Endodermal cell (in vitro differentiated cells): Measurements from ENCODE around the gene DAGLA. TPM values are rescaled to one million over a fixed set of nuclear protein-coding genes. Genes with fewer than 3 reads are reported as not detected.

ENCODE experiments used
- DNase-seq: peaks from one replicate; pipeline ENCODE4 v3.0.0-alpha.2; 2017
- H3K27ac ChIP-seq: 2 replicates; pipeline ENCODE4 v1.5.1; 2013; ENCODE audit warnings: mild to moderate bottlenecking, low read depth, low read length, moderate library complexity
- H3K27me3 ChIP-seq: 2 replicates; pipeline ENCODE4 v1.6.1; 2013; ENCODE audit warnings: mild to moderate bottlenecking, low read length, moderate library complexity; ENCODE audit not compliant: insufficient read depth, control insufficient read depth, poor library complexity, severe bottlenecking
- H3K36me3 ChIP-seq: 2 replicates; pipeline ENCODE4 v1.7.0; 2013; ENCODE audit warnings: mild to moderate bottlenecking, low read length, moderate library complexity; ENCODE audit not compliant: control insufficient read depth, insufficient read depth
- H3K4me1 ChIP-seq: one replicate; pipeline ENCODE4 v1.7.0; 2013; ENCODE audit warnings: low read length; ENCODE audit not compliant: control insufficient read depth, insufficient read depth
- H3K4me3 ChIP-seq: 2 replicates; pipeline ENCODE4 v1.5.1; 2013; ENCODE audit warnings: mild to moderate bottlenecking, low read length, moderate library complexity
- H3K9ac ChIP-seq: 2 replicates; pipeline ENCODE4 v1.6.1; 2013; ENCODE audit warnings: mild to moderate bottlenecking, low read length, moderate library complexity; ENCODE audit not compliant: poor library complexity, severe bottlenecking; ENCODE audit errors: extremely low read depth
- H3K9me3 ChIP-seq: 2 replicates; pipeline ENCODE4 v1.6.1; 2013; ENCODE audit warnings: mild to moderate bottlenecking, low read length, moderate library complexity; ENCODE audit not compliant: control insufficient read depth
- H3K27ac Mint-ChIP-seq: 2 replicates; pipeline ENCODE4 v1.8.0; 2020; ENCODE audit warnings: mixed read lengths
- H3K27me3 Mint-ChIP-seq: 2 replicates; pipeline ENCODE4 v1.8.0; 2021; ENCODE audit warnings: mild to moderate bottlenecking, mixed read lengths; ENCODE audit not compliant: insufficient read depth
- H3K36me3 Mint-ChIP-seq: 2 replicates; pipeline ENCODE4 v1.8.0; 2020; ENCODE audit warnings: low read depth, mixed read lengths
- H3K4me1 Mint-ChIP-seq: 2 replicates; pipeline ENCODE4 v1.8.0; 2020; ENCODE audit warnings: mixed read lengths
- H3K4me3 Mint-ChIP-seq: 2 replicates; pipeline ENCODE4 v1.8.0; 2020; ENCODE audit warnings: mild to moderate bottlenecking, moderate library complexity, mixed read lengths
- H3K9me3 Mint-ChIP-seq: 2 replicates; pipeline ENCODE4 v1.8.0; 2020; ENCODE audit warnings: mild to moderate bottlenecking, mixed read lengths
- WGBS, 2 experiments: methylation state at CpG; one replicate each; pipeline versions ENCODE4 v1.1.5 to v1.1.7; 2013; ENCODE audit warnings: missing lambda C conversion rate in 2 of 2, mixed read lengths in 1 of 2; ENCODE audit not compliant: insufficient coverage in 1 of 2, insufficient read length in 1 of 2; 5-methylcytosine and 5-hydroxymethylcytosine counted together
- total RNA-seq, 2 donors: library from RNA; stranded (reverse); fragmentation: NEBNext Ultra II Directional in 1 of 2; extraction: Animal tissue kit (Norgen Biotek cat#: 25700) in 1 of 2; gene quantifications; 2 replicates in 1 of 2; 3 replicates in 1 of 2; pipeline ENCODE4 v1.2.1, GENCODE V29; 2021
- TF ChIP-seq, protein P1 (sequence below): fragments of 200-600 bp; sonication (generic); conservative IDR thresholded peaks from 2 replicates; pipeline ENCODE4 v1.5.0; 2021; ENCODE audit warnings: antibody characterized with exemption, mild to moderate bottlenecking

DAGLA gene
- total RNA-seq, 2 donors from 2014 or later = 5.6 to 8.7 TPM

DNA sequence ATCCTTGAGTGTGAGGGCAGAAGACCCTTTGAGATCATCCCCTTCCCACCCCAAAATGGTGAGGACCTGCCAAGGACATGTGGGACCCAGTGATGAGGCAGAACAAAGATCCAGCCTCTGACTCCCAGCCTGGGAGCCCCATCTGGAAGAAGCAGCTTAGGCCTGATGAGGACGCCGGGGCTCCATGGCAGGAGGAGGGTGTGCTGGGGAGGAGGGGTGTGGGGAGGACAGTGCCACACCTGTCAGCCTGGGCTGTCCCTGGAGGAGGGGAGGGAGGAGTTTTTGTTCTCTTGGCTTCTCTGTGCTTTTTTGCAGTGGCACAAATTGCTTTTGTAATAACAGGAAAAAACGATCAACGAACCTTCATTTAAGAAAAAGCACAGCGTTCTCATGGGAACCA lies 44.4 kb upstream of the DAGLA start:
- Histone ChIP-seq H3K36me3 (no peaks in the 10 kb centered on the region), H3K4me3 (no peak overlapping the region), H3K27me3 (no peaks in the 10 kb centered on the region), H3K27ac (no peak overlapping the region), H3K9me3 (no peaks in the 10 kb centered on the region), H3K9ac (no peak overlapping the region), H3K4me1 (no peaks in the 10 kb centered on the region)
- Mint-ChIP-seq H3K36me3 (no peaks in the 10 kb centered on the region), H3K27ac (no peak overlapping the region), H3K4me1 (no peaks in the 10 kb centered on the region), H3K9me3 (no peaks in the 10 kb centered on the region), H3K27me3 (no peaks in the 10 kb centered on the region), H3K4me3 (no peak overlapping the region)
- TF ChIP-seq, protein P1, sequence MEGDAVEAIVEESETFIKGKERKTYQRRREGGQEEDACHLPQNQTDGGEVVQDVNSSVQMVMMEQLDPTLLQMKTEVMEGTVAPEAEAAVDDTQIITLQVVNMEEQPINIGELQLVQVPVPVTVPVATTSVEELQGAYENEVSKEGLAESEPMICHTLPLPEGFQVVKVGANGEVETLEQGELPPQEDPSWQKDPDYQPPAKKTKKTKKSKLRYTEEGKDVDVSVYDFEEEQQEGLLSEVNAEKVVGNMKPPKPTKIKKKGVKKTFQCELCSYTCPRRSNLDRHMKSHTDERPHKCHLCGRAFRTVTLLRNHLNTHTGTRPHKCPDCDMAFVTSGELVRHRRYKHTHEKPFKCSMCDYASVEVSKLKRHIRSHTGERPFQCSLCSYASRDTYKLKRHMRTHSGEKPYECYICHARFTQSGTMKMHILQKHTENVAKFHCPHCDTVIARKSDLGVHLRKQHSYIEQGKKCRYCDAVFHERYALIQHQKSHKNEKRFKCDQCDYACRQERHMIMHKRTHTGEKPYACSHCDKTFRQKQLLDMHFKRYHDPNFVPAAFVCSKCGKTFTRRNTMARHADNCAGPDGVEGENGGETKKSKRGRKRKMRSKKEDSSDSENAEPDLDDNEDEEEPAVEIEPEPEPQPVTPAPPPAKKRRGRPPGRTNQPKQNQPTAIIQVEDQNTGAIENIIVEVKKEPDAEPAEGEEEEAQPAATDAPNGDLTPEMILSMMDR = no peak
- DNase-seq = no peak
- WGBS, 2 experiments = 89 to 98% methylated on average over 5 of the region's 5 CpGs

DNA sequence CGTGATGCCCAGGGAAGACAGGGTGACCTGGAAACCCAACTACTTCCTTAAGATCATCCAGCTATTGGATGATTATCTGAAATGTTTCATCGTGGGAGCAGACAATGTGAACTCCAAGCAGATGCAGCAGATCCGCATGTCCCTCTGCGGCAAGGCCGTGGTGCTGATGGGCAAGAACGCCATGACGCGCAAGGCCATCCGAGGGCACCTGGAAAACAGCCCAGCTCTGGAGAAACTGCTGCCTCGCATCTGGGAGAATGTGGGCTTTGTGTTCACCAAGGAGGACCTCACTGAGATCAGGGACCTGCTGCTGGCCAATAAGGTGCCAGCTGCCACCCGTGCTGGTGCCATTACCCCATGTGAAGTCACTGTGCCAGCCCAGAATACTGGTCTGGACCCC lies 43.5 kb upstream of the DAGLA start:
- Mint-ChIP-seq H3K36me3 (no peaks in the 10 kb centered on the region), H3K4me1 (no peaks in the 10 kb centered on the region), H3K27me3 (no peaks in the 10 kb centered on the region), H3K9me3 (no peaks in the 10 kb centered on the region), H3K4me3 (no peak overlapping the region), H3K27ac (no peak overlapping the region)
- TF ChIP-seq, protein P1 = no peak
- Histone ChIP-seq H3K36me3 (no peaks in the 10 kb centered on the region), H3K27me3 (no peaks in the 10 kb centered on the region), H3K9me3 (no peaks in the 10 kb centered on the region), H3K4me1 (no peaks in the 10 kb centered on the region), H3K4me3 (no peak overlapping the region), H3K27ac (no peak overlapping the region), H3K9ac (no peak overlapping the region)
- no peak for DNase-seq
- WGBS, 2 experiments = 93% methylated on average over 7 to 11 of the region's 11 CpGs

DNA sequence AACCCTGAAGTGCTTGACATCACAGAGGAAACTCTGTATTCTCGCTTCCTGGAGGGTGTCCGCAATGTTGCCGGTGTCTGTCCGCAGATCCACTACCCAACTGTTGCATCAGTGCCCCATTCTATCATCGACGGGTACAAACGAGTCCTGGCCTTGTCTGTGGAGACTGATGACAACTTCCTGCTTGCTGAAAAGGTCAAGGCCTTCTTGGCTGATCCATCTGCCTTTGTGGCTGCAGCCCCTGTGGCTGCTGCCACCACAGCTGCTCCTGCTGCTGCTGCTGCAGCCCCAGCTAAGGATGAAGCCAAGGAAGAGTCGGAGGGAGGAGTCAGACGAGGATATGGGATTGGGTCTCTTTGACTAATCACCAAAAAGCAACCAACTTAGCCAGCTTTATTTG lies 42.9 kb upstream of the DAGLA start:
- Mint-ChIP-seq H3K27me3 (no peaks in the 10 kb centered on the region), H3K4me1 (no peaks in the 10 kb centered on the region), H3K4me3 (no peak overlapping the region), H3K27ac (no peak overlapping the region), H3K36me3 (no peaks in the 10 kb centered on the region), H3K9me3 (no peaks in the 10 kb centered on the region)
- H3K4me1 ChIP-seq = no peaks in the 10 kb centered on the region
- H3K27me3 ChIP-seq = no peaks in the 10 kb centered on the region
- H3K36me3 ChIP-seq = no peaks in the 10 kb centered on the region
- no peak for DNase-seq
- H3K27ac ChIP-seq = no peak overlapping the region
- 87 to 89% methylated on average over 7 to 9 of the region's 9 CpGs for WGBS, 2 experiments
- no peak overlapping the region for H3K4me3 ChIP-seq
- no peaks in the 10 kb centered on the region for H3K9me3 ChIP-seq
- no peak overlapping the region for H3K9ac ChIP-seq
- TF ChIP-seq, protein P1 = no peak
